Breast epithelium (tissue), 3 donors: ENCODE results near the gene DGKB.

ENCODE experiments used
- CTCF ChIP-seq, 3 donors: fragments of 450-650 bp; IDR thresholded peaks; one replicate each; pipeline ENCODE4 v1.5.1; 2016 to 2017; ENCODE audit warnings: antibody characterized with exemption in 3 of 3, mild to moderate bottlenecking in 3 of 3, moderate library complexity in 3 of 3
- POLR2A ChIP-seq: fragments of 450-650 bp; IDR thresholded peaks from one replicate; pipeline ENCODE4 v1.6.1; 2016; ENCODE audit warnings: antibody characterized with exemption, mild to moderate bottlenecking, moderate library complexity

- TF ChIP-seq POLR2A (no peak), CTCF (IDR thresholded peaks at IDR 0.05) (no peak)
Observed at GRCh38 chr7:14639801-14640200, 262.8 kb downstream of the DGKB start.
